A673 (cell line): ENCODE results near the gene DOCK4. TPM values are rescaled to one million over a fixed set of nuclear protein-coding genes. Genes with fewer than 3 reads are reported as not detected.

Source experiments
- BruUV-seq: library from RNA; stranded (reverse); fragments of 400-500 nt; replicated peaks from 2 replicates; lab custom pipeline; 2021; lab: Mats Ljungman, UMichigan
- CTCF ChIA-PET: fragments of 300-600 bp; sonication (Branson Sonifier 250); formaldehyde crosslinking; loops from one replicate; lab custom pipeline; 2022; ENCODE audit warnings: antibody characterized with exemption; lab: Charles Lee
- POLR2A ChIA-PET: fragments of 300-600 bp; sonication (Branson Sonifier 250); formaldehyde crosslinking; loops from one replicate; lab custom pipeline; 2022; ENCODE audit warnings: antibody characterized with exemption; ENCODE audit not compliant: low non-redundant PET; lab: Charles Lee
- DNase-seq: peaks from one replicate; pipeline ENCODE4 v3.0.0-alpha.2; 2015; ENCODE audit warnings: low spot score
- H3K27ac ChIP-seq: fragments of 200-600 bp; sonication (generic); 2 replicates; pipeline ENCODE4 v1.5.1; 2016; ENCODE audit warnings: mixed run types, low read depth, mild to moderate bottlenecking, mixed read lengths, antibody characterized with exemption, low read length; ENCODE audit not compliant: poor library complexity, severe bottlenecking
- H3K27me3 ChIP-seq: fragments of 200-600 bp; sonication (generic); replicated peaks from 2 replicates; pipeline ENCODE4 v1.6.1; 2017; ENCODE audit warnings: mixed run types, low read depth, mild to moderate bottlenecking, mixed read lengths, antibody characterized with exemption, low read length; ENCODE audit not compliant: insufficient read depth, poor library complexity
- H3K36me3 ChIP-seq: fragments of 200-600 bp; sonication (generic); 2 replicates; pipeline ENCODE4 v1.6.1; 2016; ENCODE audit warnings: mixed run types, mild to moderate bottlenecking, mixed read lengths, antibody characterized with exemption, low read length; ENCODE audit not compliant: insufficient read depth, poor library complexity, severe bottlenecking
- H3K4me1 ChIP-seq: fragments of 200-600 bp; sonication (generic); 2 replicates; pipeline ENCODE4 v1.6.1; 2017; ENCODE audit warnings: mixed run types, mild to moderate bottlenecking, mixed read lengths, antibody characterized with exemption, low read length; ENCODE audit not compliant: insufficient read depth, poor library complexity, severe bottlenecking
- H3K4me3 ChIP-seq: fragments of 200-600 bp; sonication (generic); 2 replicates; pipeline ENCODE4 v1.5.1; 2016; ENCODE audit warnings: low read depth, mixed run types, mild to moderate bottlenecking, mixed read lengths, low read length; ENCODE audit not compliant: poor library complexity, severe bottlenecking
- H3K9me3 ChIP-seq: fragments of 200-600 bp; sonication (generic); 2 replicates; pipeline ENCODE4 v1.6.1; 2016; ENCODE audit warnings: mixed run types, low read depth, mild to moderate bottlenecking, mixed read lengths, antibody characterized with exemption, low read length; ENCODE audit not compliant: poor library complexity, severe bottlenecking
- CTCF ChIP-seq: fragments of 300-800, 200-600 bp; sonication (generic); conservative IDR thresholded peaks from 2 replicates; pipeline ENCODE4 v1.5.1; 2017; ENCODE audit warnings: low read depth, mild to moderate bottlenecking, antibody characterized with exemption, low read length, moderate library complexity, mixed read lengths
- EZH2 ChIP-seq: fragments of 200-600 bp; sonication (generic); IDR thresholded peaks from 2 replicates; pipeline ENCODE4 v1.6.1; 2017; ENCODE audit warnings: borderline replicate concordance, low read depth, mild to moderate bottlenecking, mixed read lengths, antibody characterized with exemption, low read length; ENCODE audit not compliant: poor library complexity, severe bottlenecking
- intact Hi-C: fragments of 100-400 bp; cut with micrococcal nuclease; formaldehyde crosslinking; loops from one replicate; pipeline ENCODE4 v1.10.0; 2022; ENCODE audit not compliant: unreplicated experiment
- total RNA-seq: library from RNA; stranded (reverse); gene quantifications from 2 replicates; pipeline ENCODE4 v1.2.3, GENCODE V29; 2021

DOCK4 gene
- total RNA-seq, 1 experiment from 2014 or later = 28.5 TPM

- DNase-seq = no peak
- ChIA-PET CTCF (interaction anchor here (0.7 kb wide), 1 partner anchor 257 kb away, joined by 3 read pairs; no protein-coding TSS in a partner anchor), POLR2A (no interaction called here)
- no peak overlapping the region for H3K4me3 ChIP-seq
- H3K4me1 ChIP-seq = peaks cover 6% of the 10 kb centered on the region
- H3K9me3 ChIP-seq = no peaks in the 10 kb centered on the region
- no peak overlapping the region for H3K27ac ChIP-seq
- no peaks in the 10 kb centered on the region for H3K27me3 ChIP-seq
- H3K36me3 ChIP-seq = no peaks in the 10 kb centered on the region
- intact Hi-C loops = no loop called here
- no TSS peak for BruUV-seq
- TF ChIP-seq CTCF = no peak
- TF ChIP-seq EZH2 = no peak
These were observed 185.4 kb downstream of the DOCK4 start for GRCh38 chr7:112020800-112021199.

GRCh38 chr7:112019932-112020331, 186.3 kb downstream of the DOCK4 start:
- no TSS peak for BruUV-seq
- Histone ChIP-seq H3K4me3 (no peak overlapping the region), H3K9me3 (no peaks in the 10 kb centered on the region), H3K36me3 (no peaks in the 10 kb centered on the region), H3K27me3 (no peaks in the 10 kb centered on the region), H3K4me1 (peaks cover 11% of the 10 kb centered on the region), H3K27ac (no peak overlapping the region)
- POLR2A ChIA-PET = no interaction called here
- CTCF ChIA-PET = interaction anchor here (0.7 kb wide), 1 partner anchor 256 kb away, joined by 3 read pairs; no protein-coding TSS in a partner anchor
- no peak for TF ChIP-seq CTCF
- TF ChIP-seq EZH2 = no peak
- no peak for DNase-seq
- intact Hi-C loops = no loop called here

- ChIA-PET CTCF (no interaction called here), POLR2A (no interaction called here)
- Histone ChIP-seq H3K36me3 (no peaks in the 10 kb centered on the region), H3K27ac (no peak overlapping the region), H3K27me3 (no peaks in the 10 kb centered on the region), H3K9me3 (no peaks in the 10 kb centered on the region), H3K4me3 (no peak overlapping the region), H3K4me1 (peaks cover 11% of the 10 kb centered on the region)
- no peak for DNase-seq
- intact Hi-C loops = no loop called here
- BruUV-seq = no TSS peak
- no peak for TF ChIP-seq CTCF
- no peak for TF ChIP-seq EZH2
These were observed 187.7 kb downstream of the DOCK4 start for GRCh38 chr7:112018305-112019030.
